Stimulated activated naive CD8-positive, alpha-beta T cell treated with anti-CD3 and anti-CD28 coated beads, Interleukin-15, Interleukin-2, amounts not matched to agents 100 ng/mL and 50 ng/mL, for 24 hours (primary cell): ENCODE measurements around the gene TMTC2.

Experiments used
- H3K27ac Mint-ChIP-seq: one replicate; pipeline ENCODE4 v1.8.0; 2021; ENCODE audit warnings: mild to moderate bottlenecking, mixed read lengths
- H3K27me3 Mint-ChIP-seq: one replicate; pipeline ENCODE4 v1.8.0; 2021; ENCODE audit warnings: mixed read lengths
- H3K36me3 Mint-ChIP-seq: one replicate; pipeline ENCODE4 v1.8.0; 2021; ENCODE audit warnings: low read depth, mixed read lengths
- H3K4me1 Mint-ChIP-seq: one replicate; pipeline ENCODE4 v1.8.0; 2021; ENCODE audit warnings: low read depth, mixed read lengths
- H3K4me3 Mint-ChIP-seq: one replicate; pipeline ENCODE4 v1.8.0; 2021; ENCODE audit warnings: mild to moderate bottlenecking, mixed read lengths
- H3K9me3 Mint-ChIP-seq: one replicate; pipeline ENCODE4 v1.8.0; 2021; ENCODE audit warnings: mixed read lengths

The TMTC2 gene

DNA sequence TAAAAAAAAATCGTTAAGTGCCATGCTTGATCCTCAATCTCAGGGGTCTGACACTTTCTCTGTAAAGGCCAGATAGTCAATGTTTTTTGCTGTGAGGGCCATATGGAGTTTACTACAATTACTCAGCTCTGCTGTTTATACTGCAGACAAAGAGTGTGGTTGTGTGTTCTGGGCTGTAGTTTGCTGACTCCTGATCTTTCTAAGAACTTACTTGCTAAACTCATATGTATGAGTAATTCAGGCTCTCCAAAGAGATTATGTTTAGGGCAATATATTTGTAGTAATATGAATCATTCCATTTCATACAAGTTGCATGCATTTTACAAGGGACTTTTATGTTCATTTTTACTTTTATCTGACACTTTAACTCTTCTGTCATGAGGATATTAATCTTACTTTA lies 188.2 kb downstream of the TMTC2 start:
- no peak overlapping the region for H3K27ac Mint-ChIP-seq
- no peaks in the 10 kb centered on the region for H3K27me3 Mint-ChIP-seq
- no peak overlapping the region for H3K4me3 Mint-ChIP-seq

DNA sequence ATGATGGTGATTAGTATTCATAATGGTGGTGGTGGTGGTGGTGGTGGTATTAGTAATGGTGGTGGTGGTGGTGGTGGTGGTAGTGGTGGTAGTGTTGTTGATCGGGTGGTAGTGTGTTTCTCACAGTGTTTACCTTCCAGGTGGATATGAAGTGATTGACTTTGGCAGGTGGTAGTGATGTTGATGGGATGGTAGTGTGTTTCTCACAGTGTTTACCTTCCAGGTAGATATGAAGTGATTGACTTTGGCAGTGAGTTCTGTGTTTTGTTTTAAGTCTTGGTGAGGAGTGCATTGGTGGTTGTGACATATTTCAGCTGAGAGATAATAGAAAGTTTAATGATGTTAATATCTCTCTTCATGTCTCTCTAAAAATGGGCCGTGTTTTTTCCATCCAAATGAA lies 189.4 kb downstream of the TMTC2 start:
- H3K4me1 Mint-ChIP-seq, result no peaks in the 10 kb centered on the region
- no peak overlapping the region for H3K27ac Mint-ChIP-seq
- no peaks in the 10 kb centered on the region for H3K27me3 Mint-ChIP-seq
- no peaks in the 10 kb centered on the region for H3K36me3 Mint-ChIP-seq
- no peak overlapping the region for H3K4me3 Mint-ChIP-seq
- H3K9me3 Mint-ChIP-seq, result no peaks in the 10 kb centered on the region

More for the DNA sequence above, 188.2 kb downstream of the TMTC2 start:
- Mint-ChIP-seq H3K9me3 (no peaks in the 10 kb centered on the region), H3K4me1 (no peaks in the 10 kb centered on the region), H3K36me3 (no peaks in the 10 kb centered on the region)

DNA sequence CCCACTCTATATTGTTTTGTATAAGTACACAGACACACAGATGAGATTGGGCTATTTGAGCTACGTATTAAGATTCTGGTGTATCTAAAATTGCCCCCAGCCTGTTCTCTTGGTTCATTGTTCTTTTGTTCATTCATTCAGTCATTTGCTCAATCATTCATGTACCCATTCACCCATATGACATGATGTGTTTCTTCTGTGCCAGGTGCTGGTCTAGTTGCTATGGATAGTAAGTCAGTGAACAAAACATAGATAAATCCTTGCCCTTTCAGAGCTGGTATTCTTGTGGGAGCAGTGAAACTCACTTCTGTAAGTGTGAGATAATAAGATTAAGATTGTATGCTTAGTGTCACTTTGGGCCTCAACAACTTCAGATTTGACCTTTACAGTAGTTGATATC lies 191.3 kb downstream of the TMTC2 start:
- Mint-ChIP-seq H3K36me3 (no peaks in the 10 kb centered on the region), H3K9me3 (no peaks in the 10 kb centered on the region), H3K27ac (no peak overlapping the region), H3K4me1 (no peaks in the 10 kb centered on the region), H3K4me3 (no peak overlapping the region), H3K27me3 (no peaks in the 10 kb centered on the region)

- H3K36me3 Mint-ChIP-seq, result no peaks in the 10 kb centered on the region
- H3K27me3 Mint-ChIP-seq, result no peaks in the 10 kb centered on the region
- no peaks in the 10 kb centered on the region for H3K4me1 Mint-ChIP-seq
- no peak overlapping the region for H3K27ac Mint-ChIP-seq
- no peak overlapping the region for H3K4me3 Mint-ChIP-seq
- no peaks in the 10 kb centered on the region for H3K9me3 Mint-ChIP-seq
Observed at GRCh38 chr12:82880442-82880901, 193.8 kb downstream of the TMTC2 start.

DNA sequence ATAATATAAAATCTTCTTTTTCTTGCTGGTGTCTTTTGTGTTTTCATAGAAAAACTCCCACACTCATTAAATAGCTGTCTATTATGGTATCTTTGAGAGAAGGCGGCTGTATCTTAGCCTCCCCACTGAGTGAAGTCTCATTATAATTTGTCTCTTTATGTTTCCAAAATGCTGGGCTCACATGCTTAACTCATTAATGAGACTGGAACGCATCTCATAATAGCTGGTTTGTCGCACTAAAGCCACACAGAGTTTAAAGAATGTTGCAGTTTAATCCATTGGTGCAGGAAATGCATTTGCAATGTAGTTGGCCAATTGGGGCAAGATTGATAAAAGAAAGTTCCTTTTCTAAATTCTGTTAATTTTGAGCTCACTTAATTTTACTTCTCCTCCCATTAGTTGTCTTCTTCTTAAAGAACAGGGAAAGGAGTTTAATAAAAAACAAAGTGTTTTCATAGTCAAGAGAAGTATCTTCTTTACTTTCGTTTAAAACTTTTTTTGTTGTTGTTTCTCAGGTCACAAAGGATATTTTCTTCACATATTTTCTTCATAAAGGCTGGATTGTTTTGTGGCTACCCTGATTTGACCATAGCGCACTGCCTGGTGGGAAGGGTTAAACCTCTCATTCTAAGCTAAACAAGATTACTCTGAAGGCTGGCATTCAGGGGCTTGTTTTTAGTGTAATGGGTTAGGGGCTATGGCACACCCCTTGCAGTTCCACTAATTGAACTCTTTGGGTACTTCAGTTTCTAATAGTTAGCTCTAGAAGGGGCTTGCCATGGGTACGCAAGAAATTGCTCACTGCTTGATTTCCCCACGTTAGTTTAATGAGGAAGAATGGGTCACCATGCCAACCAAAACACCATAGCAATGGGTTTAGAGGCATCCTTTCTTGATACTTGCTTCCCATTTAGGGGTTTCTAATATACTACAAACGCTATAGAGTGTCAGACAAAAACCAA lies 197.0 kb downstream of the TMTC2 start:
- Mint-ChIP-seq H3K36me3 (no peaks in the 10 kb centered on the region), H3K27me3 (no peaks in the 10 kb centered on the region), H3K4me1 (no peaks in the 10 kb centered on the region), H3K27ac (no peak overlapping the region), H3K4me3 (no peak overlapping the region), H3K9me3 (no peaks in the 10 kb centered on the region)

- Mint-ChIP-seq H3K27ac (no peak overlapping the region), H3K36me3 (no peaks in the 10 kb centered on the region), H3K4me3 (no peak overlapping the region), H3K9me3 (no peaks in the 10 kb centered on the region), H3K4me1 (no peaks in the 10 kb centered on the region), H3K27me3 (no peaks in the 10 kb centered on the region)
Observed at GRCh38 chr12:82886671-82887340, 200.1 kb downstream of the TMTC2 start.

GRCh38 chr12:82893896-82894295 lies 207.2 kb downstream of the TMTC2 start:
- H3K9me3 Mint-ChIP-seq, result no peaks in the 10 kb centered on the region
- H3K27me3 Mint-ChIP-seq, result peaks cover 3% of the 10 kb centered on the region
- H3K36me3 Mint-ChIP-seq, result no peaks in the 10 kb centered on the region
- no peak overlapping the region for H3K27ac Mint-ChIP-seq
- no peak overlapping the region for H3K4me3 Mint-ChIP-seq
- no peaks in the 10 kb centered on the region for H3K4me1 Mint-ChIP-seq

- no peak overlapping the region for H3K27ac Mint-ChIP-seq
- H3K4me1 Mint-ChIP-seq, result no peaks in the 10 kb centered on the region
- no peaks in the 10 kb centered on the region for H3K36me3 Mint-ChIP-seq
- no peaks in the 10 kb centered on the region for H3K9me3 Mint-ChIP-seq
- H3K4me3 Mint-ChIP-seq, result no peak overlapping the region
- peaks cover 3% of the 10 kb centered on the region for H3K27me3 Mint-ChIP-seq
Observed at GRCh38 chr12:82896277-82896676, 209.6 kb downstream of the TMTC2 start.

GRCh38 chr12:82896979-82897378 lies 210.3 kb downstream of the TMTC2 start:
- H3K36me3 Mint-ChIP-seq, result no peaks in the 10 kb centered on the region
- H3K4me1 Mint-ChIP-seq, result no peaks in the 10 kb centered on the region
- H3K4me3 Mint-ChIP-seq, result no peak overlapping the region
- H3K27ac Mint-ChIP-seq, result no peak overlapping the region
- peaks cover 3% of the 10 kb centered on the region for H3K27me3 Mint-ChIP-seq
- no peaks in the 10 kb centered on the region for H3K9me3 Mint-ChIP-seq

DNA sequence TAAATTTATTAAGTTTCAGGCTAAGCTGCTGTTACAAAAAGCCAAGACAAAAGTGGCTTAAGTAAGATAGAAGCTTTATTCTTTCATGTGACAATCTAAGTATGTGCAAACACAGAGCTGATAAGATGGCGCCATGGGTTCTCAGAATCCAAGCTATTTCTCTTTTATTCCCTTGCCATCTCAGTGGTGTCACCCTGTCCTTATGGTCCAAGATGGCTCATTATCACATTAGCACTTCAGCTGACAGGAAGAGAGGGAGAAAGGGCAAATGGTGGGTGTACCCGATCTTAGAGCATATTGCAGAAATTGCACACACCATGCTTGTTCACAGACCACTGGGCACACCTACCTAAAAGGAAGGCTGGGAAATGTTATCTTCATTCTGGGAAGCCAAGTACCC lies 211.7 kb downstream of the TMTC2 start:
- no peak overlapping the region for H3K27ac Mint-ChIP-seq
- no peaks in the 10 kb centered on the region for H3K9me3 Mint-ChIP-seq
- H3K36me3 Mint-ChIP-seq, result no peaks in the 10 kb centered on the region
- H3K27me3 Mint-ChIP-seq, result no peaks in the 10 kb centered on the region
- no peaks in the 10 kb centered on the region for H3K4me1 Mint-ChIP-seq
- H3K4me3 Mint-ChIP-seq, result no peak overlapping the region

DNA sequence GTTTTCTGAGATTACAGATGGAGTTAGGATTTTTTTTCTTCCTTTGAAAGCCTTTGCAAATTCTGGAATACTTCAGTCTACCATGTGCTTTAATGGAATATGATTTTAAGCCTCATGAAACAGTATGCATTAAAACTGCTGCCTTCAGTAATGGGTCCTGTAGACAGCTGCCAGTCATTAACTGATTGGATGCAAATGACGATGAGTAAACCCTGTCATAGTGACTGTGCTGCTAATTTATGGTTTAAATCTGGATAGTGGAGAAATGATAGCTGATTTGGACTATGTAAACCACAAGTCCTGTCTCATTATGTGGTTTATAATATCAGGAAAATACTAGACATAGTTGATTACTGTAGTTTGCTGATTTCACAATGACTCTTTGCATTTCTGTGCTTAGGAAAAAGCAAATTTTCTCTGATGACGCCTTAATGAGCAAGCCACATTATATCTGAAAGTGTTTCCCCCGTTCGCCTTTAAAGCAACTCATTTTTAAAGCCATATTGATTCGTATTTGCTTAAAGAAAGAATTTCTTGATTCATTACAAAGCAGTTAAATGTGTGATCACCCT lies 217.6 kb downstream of the TMTC2 start:
- no peaks in the 10 kb centered on the region for H3K36me3 Mint-ChIP-seq
- no peaks in the 10 kb centered on the region for H3K4me1 Mint-ChIP-seq
- no peaks in the 10 kb centered on the region for H3K27me3 Mint-ChIP-seq
- H3K4me3 Mint-ChIP-seq, result no peak overlapping the region
- no peak overlapping the region for H3K27ac Mint-ChIP-seq
- no peaks in the 10 kb centered on the region for H3K9me3 Mint-ChIP-seq

DNA sequence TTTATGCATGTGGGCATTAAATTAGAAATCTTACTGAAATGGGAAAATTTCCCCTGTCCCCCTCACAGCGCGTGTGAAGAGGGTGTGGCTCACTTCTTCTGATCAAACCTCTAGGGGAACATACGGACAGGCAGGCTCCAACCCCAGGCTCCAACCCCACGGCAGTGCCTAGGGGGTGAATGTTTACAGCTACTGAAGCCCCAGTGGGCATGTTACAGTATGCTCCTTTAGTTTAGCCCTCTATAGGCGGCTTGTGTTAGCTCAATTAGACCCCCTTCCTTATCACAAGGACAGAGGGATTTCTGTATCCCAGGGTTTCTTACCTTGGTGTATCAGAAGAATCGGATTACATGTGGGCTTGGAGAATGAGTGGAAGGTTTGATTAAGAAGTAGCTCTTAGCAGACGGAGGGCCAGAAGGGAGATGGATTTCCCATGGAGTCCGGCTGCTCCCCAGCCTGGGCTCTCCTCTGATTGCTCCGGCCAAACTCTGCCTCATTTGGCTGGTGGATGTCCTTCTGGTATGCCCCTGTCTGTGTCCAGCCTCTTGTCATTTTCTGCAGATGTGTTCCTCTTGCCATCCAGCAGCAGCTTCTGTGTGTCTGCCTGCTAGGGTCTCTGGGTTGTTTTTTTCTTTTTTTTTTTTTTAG lies 223.7 kb downstream of the TMTC2 start:
- H3K27ac Mint-ChIP-seq, result no peak overlapping the region

DNA sequence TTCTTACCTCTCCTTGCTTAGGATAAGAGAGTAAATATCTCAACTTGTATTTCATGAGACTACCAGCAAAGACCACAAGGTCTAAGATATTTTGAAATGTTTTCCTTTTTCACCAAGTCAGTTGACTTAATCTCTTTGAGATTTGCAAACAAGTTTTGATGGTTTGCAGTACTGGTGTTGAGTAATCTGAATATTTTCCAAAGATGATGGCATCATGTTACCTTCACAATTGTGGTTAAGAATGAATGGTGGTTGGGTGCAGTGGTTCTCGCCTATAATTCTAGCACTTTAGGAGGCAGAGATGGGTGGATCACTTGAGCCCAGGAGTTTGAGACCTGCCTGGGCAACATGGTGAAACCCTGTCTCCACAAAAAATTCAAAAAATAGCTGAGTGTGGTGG lies 225.7 kb downstream of the TMTC2 start:
- no peaks in the 10 kb centered on the region for H3K27me3 Mint-ChIP-seq
- H3K9me3 Mint-ChIP-seq, result no peaks in the 10 kb centered on the region
- no peak overlapping the region for H3K27ac Mint-ChIP-seq

More for the DNA sequence above, 223.7 kb downstream of the TMTC2 start:
- no peaks in the 10 kb centered on the region for H3K36me3 Mint-ChIP-seq
- H3K27me3 Mint-ChIP-seq, result no peaks in the 10 kb centered on the region
- H3K9me3 Mint-ChIP-seq, result no peaks in the 10 kb centered on the region
- no peaks in the 10 kb centered on the region for H3K4me1 Mint-ChIP-seq
- no peak overlapping the region for H3K4me3 Mint-ChIP-seq

DNA sequence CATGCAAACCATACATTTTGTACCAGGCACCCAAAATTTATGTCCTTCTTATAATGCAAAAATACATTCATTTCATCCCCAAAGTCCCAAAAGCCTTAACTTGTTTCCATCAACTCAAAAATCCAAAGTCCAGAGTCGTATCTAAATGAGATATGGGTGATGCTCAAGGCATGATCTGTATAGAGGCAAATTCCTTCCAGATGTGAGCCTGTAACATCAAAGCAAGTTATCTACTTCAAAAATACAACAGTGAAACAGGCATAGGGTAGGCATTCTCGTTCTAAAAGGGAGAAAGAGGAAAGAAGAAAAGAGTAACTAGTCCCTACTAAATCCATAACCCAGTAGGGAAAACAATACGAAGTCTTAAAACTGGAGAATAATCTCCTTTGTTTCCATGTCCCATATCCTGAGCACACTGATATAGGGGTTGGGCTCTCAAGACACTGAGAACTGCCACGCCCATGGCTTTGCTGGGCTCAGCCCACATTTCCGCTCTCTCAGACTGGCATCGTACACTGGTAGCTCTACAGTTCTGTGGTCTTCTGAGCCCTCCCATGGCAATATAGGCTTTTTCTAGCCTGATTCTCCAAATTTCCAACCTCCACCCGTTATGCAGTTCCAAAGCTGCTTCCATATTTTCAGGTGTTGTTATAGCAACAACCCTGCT lies 232.8 kb downstream of the TMTC2 start:
- Mint-ChIP-seq H3K27me3 (no peaks in the 10 kb centered on the region), H3K4me1 (no peaks in the 10 kb centered on the region), H3K36me3 (no peaks in the 10 kb centered on the region), H3K9me3 (peaks cover 3% of the 10 kb centered on the region), H3K27ac (no peak overlapping the region), H3K4me3 (no peak overlapping the region)

More for the DNA sequence above, 225.7 kb downstream of the TMTC2 start:
- Mint-ChIP-seq H3K36me3 (no peaks in the 10 kb centered on the region), H3K4me1 (no peaks in the 10 kb centered on the region), H3K4me3 (no peak overlapping the region)
